OCI-LY7 (cell line): Measurements from ENCODE around the gene MACROD1. TPM values are rescaled to one million over a fixed set of nuclear protein-coding genes. Genes with fewer than 3 reads are reported as not detected.

ENCODE experiments used
- BruUV-seq: library from RNA; stranded (reverse); fragments of 400-500 nt; replicated peaks from 2 replicates; lab custom pipeline; 2021; lab: Mats Ljungman, UMichigan
- CTCF ChIA-PET: fragments of 300-600 bp; sonication (Branson Sonifier 250); formaldehyde crosslinking; loops from one replicate; lab custom pipeline; 2022; ENCODE audit warnings: antibody characterized with exemption; ENCODE audit not compliant: unreplicated experiment; lab: Charles Lee
- POLR2A ChIA-PET: fragments of 300-600 bp; sonication (Branson Sonifier 250); formaldehyde crosslinking; loops from one replicate; lab custom pipeline; 2022; ENCODE audit warnings: antibody characterized with exemption; lab: Charles Lee
- DNase-seq: peaks from one replicate; pipeline ENCODE4 v3.0.0-alpha.2; 2015; ENCODE audit warnings: low spot score
- H2AFZ ChIP-seq: fragments of 200-600 bp; sonication (generic), shearing (Covaris generic); 2 replicates; pipeline ENCODE4 v1.6.1; 2014; ENCODE audit warnings: mild to moderate bottlenecking, antibody characterized with exemption, low read length, moderate library complexity
- H3K27ac ChIP-seq: fragments of 200-600 bp; sonication (generic); 2 replicates; pipeline ENCODE4 v1.5.1; 2014; ENCODE audit warnings: mixed run types, low read depth, mild to moderate bottlenecking, moderate library complexity, low read length, inconsistent platforms; ENCODE audit not compliant: poor library complexity, severe bottlenecking
- H3K36me3 ChIP-seq: fragments of 200-600 bp; sonication (generic); 2 replicates; pipeline ENCODE4 v1.6.1; 2014; ENCODE audit warnings: mild to moderate bottlenecking, antibody characterized with exemption, low read length, moderate library complexity, mixed read lengths; ENCODE audit not compliant: insufficient read depth
- H3K4me1 ChIP-seq: fragments of 200-600 bp; sonication (generic); 2 replicates; pipeline ENCODE4 v1.5.1; 2014; ENCODE audit warnings: mild to moderate bottlenecking, low read length; ENCODE audit not compliant: insufficient read depth, poor library complexity, severe bottlenecking
- H3K4me2 ChIP-seq: fragments of 200-600 bp; sonication (generic); 2 replicates; pipeline ENCODE4 v1.6.1; 2014; ENCODE audit warnings: mild to moderate bottlenecking, low read length
- H3K4me3 ChIP-seq: fragments of 200-600 bp; sonication (generic); 2 replicates; pipeline ENCODE4 v1.5.1; 2014; ENCODE audit warnings: mild to moderate bottlenecking, low read depth, low read length; ENCODE audit not compliant: poor library complexity, severe bottlenecking
- H3K79me2 ChIP-seq: fragments of 200-600 bp; sonication (generic); 2 replicates; pipeline ENCODE4 v1.6.1; 2016; ENCODE audit warnings: low read depth, mild to moderate bottlenecking, low read length, moderate library complexity, mixed read lengths; ENCODE audit not compliant: insufficient read depth
- H3K9me2 ChIP-seq: fragments of 200-600 bp; sonication (generic); 2 replicates; pipeline ENCODE4 v1.6.1; 2016; ENCODE audit warnings: mild to moderate bottlenecking, low read length, mixed read lengths; ENCODE audit not compliant: insufficient read depth
- H3K9me3 ChIP-seq: fragments of 200-600 bp; sonication (generic); 2 replicates; pipeline ENCODE4 v1.6.1; 2014; ENCODE audit warnings: mild to moderate bottlenecking, mixed run types, low read length, mixed read lengths
- H4K20me1 ChIP-seq: fragments of 200-600 bp; sonication (generic); 2 replicates; pipeline ENCODE4 v1.6.1; 2014; ENCODE audit warnings: mild to moderate bottlenecking, antibody characterized with exemption, low read length, moderate library complexity, mixed read lengths; ENCODE audit not compliant: insufficient read depth
- EZH2phosphoT487 ChIP-seq: fragments of 200-600 bp; sonication (generic); IDR thresholded peaks from 2 replicates; pipeline ENCODE4 v1.6.1; 2018; ENCODE audit warnings: low read depth, borderline replicate concordance, mild to moderate bottlenecking, mixed run types, antibody characterized with exemption, low read length, moderate library complexity, mixed read lengths
- intact Hi-C: fragments of 100-400 bp; cut with micrococcal nuclease; formaldehyde crosslinking; loops from one replicate; pipeline ENCODE4 v1.10.0; 2022; ENCODE audit not compliant: unreplicated experiment
- total RNA-seq, 2 experiments: library from RNA; depleted of rRNA in 1 of 2; stranded (reverse); fragments of >200 nt in 1 of 2; shearing (Covaris generic) in 1 of 2; gene quantifications; 2 replicates each; pipeline ENCODE4 v1.2.3, GENCODE V29; 2014 to 2022
- TF ChIP-seq, protein P1 (sequence below): fragments of 200-600 bp; sonication (generic); conservative IDR thresholded peaks from 2 replicates; pipeline ENCODE4 v1.5.1; 2014; ENCODE audit warnings: mild to moderate bottlenecking, antibody characterized with exemption, low read length, moderate library complexity, mixed read lengths

The MACROD1 gene
- total RNA-seq, 2 experiments from 2014 or later = 14.7 to 25.4 TPM

DNA sequence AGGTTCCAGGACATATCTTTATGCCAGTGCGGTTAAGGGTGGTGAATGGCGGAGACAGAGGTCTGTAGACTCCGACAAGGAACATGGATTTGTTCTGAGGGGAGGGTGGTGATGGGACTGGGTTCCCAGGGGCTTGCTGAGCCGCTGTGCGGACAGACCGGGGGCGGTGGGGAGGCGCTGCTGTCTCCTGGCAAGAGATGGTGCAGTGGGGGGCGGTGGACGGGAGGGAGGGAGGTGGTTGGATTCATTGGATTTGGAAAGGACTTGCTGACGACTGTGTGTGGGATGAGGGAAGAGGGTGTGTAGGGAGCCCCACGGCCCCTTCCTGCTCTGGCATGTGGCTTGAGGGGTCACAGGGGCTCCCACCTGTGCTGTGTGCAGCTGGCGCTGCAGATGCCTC, 87.0 kb downstream of the MACROD1 start:
- POLR2A ChIA-PET = no interaction called here
- H3K79me2 ChIP-seq = no peaks in the 10 kb centered on the region
- intact Hi-C loops = no loop called here
- DNase-seq = no peak
- no peaks in the 10 kb centered on the region for H3K36me3 ChIP-seq
- CTCF ChIA-PET = no interaction called here
- no peak overlapping the region for H3K4me2 ChIP-seq
- no peak for TF ChIP-seq EZH2phosphoT487
- TF ChIP-seq, protein P1, sequence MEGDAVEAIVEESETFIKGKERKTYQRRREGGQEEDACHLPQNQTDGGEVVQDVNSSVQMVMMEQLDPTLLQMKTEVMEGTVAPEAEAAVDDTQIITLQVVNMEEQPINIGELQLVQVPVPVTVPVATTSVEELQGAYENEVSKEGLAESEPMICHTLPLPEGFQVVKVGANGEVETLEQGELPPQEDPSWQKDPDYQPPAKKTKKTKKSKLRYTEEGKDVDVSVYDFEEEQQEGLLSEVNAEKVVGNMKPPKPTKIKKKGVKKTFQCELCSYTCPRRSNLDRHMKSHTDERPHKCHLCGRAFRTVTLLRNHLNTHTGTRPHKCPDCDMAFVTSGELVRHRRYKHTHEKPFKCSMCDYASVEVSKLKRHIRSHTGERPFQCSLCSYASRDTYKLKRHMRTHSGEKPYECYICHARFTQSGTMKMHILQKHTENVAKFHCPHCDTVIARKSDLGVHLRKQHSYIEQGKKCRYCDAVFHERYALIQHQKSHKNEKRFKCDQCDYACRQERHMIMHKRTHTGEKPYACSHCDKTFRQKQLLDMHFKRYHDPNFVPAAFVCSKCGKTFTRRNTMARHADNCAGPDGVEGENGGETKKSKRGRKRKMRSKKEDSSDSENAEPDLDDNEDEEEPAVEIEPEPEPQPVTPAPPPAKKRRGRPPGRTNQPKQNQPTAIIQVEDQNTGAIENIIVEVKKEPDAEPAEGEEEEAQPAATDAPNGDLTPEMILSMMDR = no peak
- H3K9me3 ChIP-seq = no peaks in the 10 kb centered on the region
- H2AFZ ChIP-seq = no peak overlapping the region
- H3K9me2 ChIP-seq = no peaks in the 10 kb centered on the region
- H3K4me1 ChIP-seq = no peaks in the 10 kb centered on the region
- no peak overlapping the region for H3K27ac ChIP-seq
- no peak overlapping the region for H3K4me3 ChIP-seq
- no peaks in the 10 kb centered on the region for H4K20me1 ChIP-seq
- BruUV-seq = no TSS peak

DNA sequence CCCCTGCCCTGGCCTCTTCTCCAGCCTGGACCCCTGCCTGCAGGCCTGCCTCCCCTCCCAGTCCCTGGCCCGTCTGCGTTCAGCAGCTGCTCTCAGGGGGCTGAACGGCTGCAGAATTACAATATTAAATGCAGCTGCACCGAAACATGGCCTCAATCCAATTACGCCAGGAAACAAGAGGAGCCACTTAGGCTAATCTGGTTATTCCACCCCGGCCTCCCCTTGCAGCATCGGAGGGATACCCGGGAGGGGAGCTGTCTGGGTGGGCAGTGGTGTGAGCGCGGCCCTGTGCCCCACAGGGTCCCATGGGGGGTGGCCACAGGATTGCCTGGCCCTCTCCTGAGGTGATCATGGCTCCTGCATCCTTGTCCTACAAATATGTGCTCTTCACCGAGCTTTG, 87.6 kb downstream of the MACROD1 start:
- no peaks in the 10 kb centered on the region for H4K20me1 ChIP-seq
- H3K4me2 ChIP-seq = no peak overlapping the region
- no peaks in the 10 kb centered on the region for H3K9me2 ChIP-seq
- no peak overlapping the region for H3K4me3 ChIP-seq
- H3K36me3 ChIP-seq = no peaks in the 10 kb centered on the region
- no peaks in the 10 kb centered on the region for H3K9me3 ChIP-seq
- CTCF ChIA-PET = no interaction called here
- POLR2A ChIA-PET = no interaction called here
- no peaks in the 10 kb centered on the region for H3K79me2 ChIP-seq
- BruUV-seq = no TSS peak
- no peak for DNase-seq
- no peak overlapping the region for H2AFZ ChIP-seq
- no peaks in the 10 kb centered on the region for H3K4me1 ChIP-seq
- intact Hi-C loops = no loop called here
- TF ChIP-seq, protein P1 = no peak
- TF ChIP-seq EZH2phosphoT487 = no peak
- no peak overlapping the region for H3K27ac ChIP-seq

DNA sequence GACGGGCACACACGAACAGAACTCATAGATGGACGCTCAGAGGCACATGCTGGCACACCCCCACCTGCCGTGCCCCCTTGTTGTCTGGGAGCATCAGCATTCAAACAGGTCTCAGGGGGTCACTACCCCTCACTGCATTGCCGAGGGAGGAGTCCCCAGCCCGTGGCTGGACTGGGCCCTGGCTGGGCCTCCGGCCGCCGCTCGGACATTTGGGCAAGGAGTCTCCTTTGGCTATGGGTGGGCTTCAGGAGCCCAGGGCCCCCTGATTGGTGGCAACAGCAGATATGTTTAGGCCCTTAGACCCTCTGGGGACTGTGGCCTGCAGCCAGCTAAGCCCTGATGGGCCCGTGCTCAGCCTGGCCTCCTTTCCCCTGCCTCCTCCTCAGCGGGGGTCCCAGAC, 88.3 kb downstream of the MACROD1 start:
- DNase-seq = no peak
- H3K9me3 ChIP-seq = no peaks in the 10 kb centered on the region
- no peaks in the 10 kb centered on the region for H3K4me1 ChIP-seq
- CTCF ChIA-PET = no interaction called here
- no peaks in the 10 kb centered on the region for H3K79me2 ChIP-seq
- no TSS peak for BruUV-seq
- H4K20me1 ChIP-seq = no peaks in the 10 kb centered on the region
- POLR2A ChIA-PET = no interaction called here
- H3K4me2 ChIP-seq = no peak overlapping the region
- TF ChIP-seq, protein P1 = no peak
- no peak for TF ChIP-seq EZH2phosphoT487
- intact Hi-C loops = no loop called here
- no peak overlapping the region for H2AFZ ChIP-seq
- no peak overlapping the region for H3K27ac ChIP-seq
- H3K9me2 ChIP-seq = no peaks in the 10 kb centered on the region
- no peaks in the 10 kb centered on the region for H3K36me3 ChIP-seq
- H3K4me3 ChIP-seq = no peak overlapping the region
